Astrocyte of the cerebellum (primary cell): ENCODE measurements around the gene LILRA6.
"Not testable (repeated sequence)": the region's sequence is repeated elsewhere in the genome, so short reads cannot be mapped to it uniquely, and the experiment has no call there.

Experiments
- DNase-seq: peaks from one replicate; pipeline ENCODE4 v3.0.0-alpha.2; 2011; ENCODE audit warnings: low read depth
- H3K4me3 ChIP-seq: 2 replicates; pipeline ENCODE4 v1.5.1; 2011; ENCODE audit warnings: mild to moderate bottlenecking, low read depth, low read length, moderate library complexity
- CTCF ChIP-seq: IDR thresholded peaks from 2 replicates; pipeline ENCODE4 v1.5.1; 2012; ENCODE audit warnings: low read length, low read depth, moderate library complexity, mild to moderate bottlenecking; ENCODE audit errors: missing control alignments
- in situ Hi-C: cut with HindIII; loops from 2 replicates; pipeline ENCODE4 v1.10.0; 2017; ENCODE audit warnings: low sequenced_read_pairs

The LILRA6 gene

GRCh38 chr19:54209058-54209810 is 33.4 kb downstream of the LILRA6 start:
- in situ Hi-C loops, result no loop called here
- H3K4me3 ChIP-seq, result no peak overlapping the region
- TF ChIP-seq CTCF, result no peak
- no peak for DNase-seq

GRCh38 chr19:54208784-54209057 is 33.9 kb downstream of the LILRA6 start:
- H3K4me3 ChIP-seq, result no peak overlapping the region
- in situ Hi-C loops, result no loop called here
- no peak for TF ChIP-seq CTCF
- DNase-seq, result no peak

GRCh38 chr19:54207983-54208783 is 34.4 kb downstream of the LILRA6 start:
- no peak overlapping the region for H3K4me3 ChIP-seq
- peak; percentile 53 for DNase-seq
- TF ChIP-seq CTCF, result no peak
- in situ Hi-C loops, result no loop called here

- TF ChIP-seq CTCF, result no peak
- DNase-seq, result no peak
- in situ Hi-C loops, result no loop called here
- H3K4me3 ChIP-seq, result no peak overlapping the region
Observed at GRCh38 chr19:54207676-54207982, 35.0 kb downstream of the LILRA6 start.

GRCh38 chr19:54207193-54207592 is 35.4 kb downstream of the LILRA6 start:
- in situ Hi-C loops, DNase-seq, H3K4me3 ChIP-seq: not testable (repeated sequence)

GRCh38 chr19:54206831-54207177 is 35.8 kb downstream of the LILRA6 start:
- in situ Hi-C loops, result no loop called here
- no peak overlapping the region for H3K4me3 ChIP-seq
- TF ChIP-seq CTCF, result no peak
- no peak for DNase-seq

- no peak for DNase-seq
Observed at GRCh38 chr19:54206030-54206830, 36.4 kb downstream of the LILRA6 start.

More at GRCh38 chr19:54206030-54206830, 36.4 kb downstream of the LILRA6 start:
- no peak overlapping the region for H3K4me3 ChIP-seq
- in situ Hi-C loops, result no loop called here
- TF ChIP-seq CTCF, result no peak
